ENCODE results near the gene AXDND1. TPM values are rescaled to one million over a fixed set of nuclear protein-coding genes. Genes with fewer than 3 reads are reported as not detected.
A peak's percentile ranks its signal among the peaks of the same experiment; 100 is the strongest.

Gene AXDND1
- total and polyA plus RNA-seq, 9 of the 15 experiments (the other 6 are each of a cell fraction or from before 2014, with no cell fraction given): 0.03 to 0.13 (median 0.06) TPM; not detected in 5

DNA sequence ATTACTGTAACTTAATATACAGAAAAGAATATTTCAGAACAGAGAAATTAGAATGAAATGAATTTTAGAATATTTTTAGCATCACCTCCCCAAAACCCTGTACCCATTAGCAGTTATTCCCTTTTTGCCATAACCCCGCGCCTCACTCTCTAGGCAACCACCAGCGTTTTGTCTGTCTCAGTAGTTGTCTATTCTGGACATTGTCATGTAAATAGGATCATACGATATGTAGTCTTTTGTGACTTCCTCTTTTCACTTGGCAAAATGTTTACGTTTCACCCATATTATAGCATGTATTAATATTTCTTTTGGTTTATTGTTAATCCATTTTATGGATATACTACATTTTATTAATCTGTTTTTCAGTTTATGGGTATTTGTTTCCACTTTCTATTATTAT, 47.3 kb upstream of the AXDND1 start:
- TF ChIP-seq NBN (IDR thresholded peaks at IDR 0.05; ENCODE audit: low read depth) (no peak), SPI1 (IDR thresholded peaks at IDR 0.05; ENCODE audit: borderline replicate concordance, low read depth, low read length) (peak; percentile 92)
- in situ Hi-C loops (cut with MboI): no loop called here
- H4K20me1 ChIP-seq (replicated peaks; ENCODE audit: control insufficient read depth, insufficient read depth, low read length): no peaks in the 10 kb centered on the region
- ATAC-seq (0 out of 3 replicates have a peak, but pooled peaks have one; percentile 36), FAIRE-seq (no peak), DNase-seq (ENCODE audit: extremely low read depth in 1 of 4, low spot score in 3 of 4) (no peak)
- H3K27me3 ChIP-seq (ENCODE audit: control insufficient read depth in 2 of 2, insufficient read depth in 2 of 2, low read length in 2 of 2): no peaks in the 10 kb centered on the region
- H3K9me3 ChIP-seq (replicated peaks; ENCODE audit: control insufficient read depth, insufficient read depth, low read depth, low read length): no peaks in the 10 kb centered on the region
- no peak overlapping the region for H2AFZ ChIP-seq (ENCODE audit: low read depth, low read length)
- no peak overlapping the region for H3K4me3 ChIP-seq
- no peaks in the 10 kb centered on the region for H3K79me2 ChIP-seq (ENCODE audit: control insufficient read depth, insufficient read depth, low read length)
- no peaks in the 10 kb centered on the region for H3K9me1 ChIP-seq (ENCODE audit: control insufficient read depth, insufficient read depth, low read length)
- no TSS peak for BruUV-seq (replicated peaks)
- H3K27ac ChIP-seq (ENCODE audit: extremely low read depth, low read depth, low read length): no peak overlapping the region
- no peaks in the 10 kb centered on the region for H3K4me1 ChIP-seq (replicated peaks in 1 of 2; ENCODE audit: control insufficient read depth in 2 of 2, insufficient read depth in 2 of 2, low read length in 2 of 2)
- no peak overlapping the region for H3K9ac ChIP-seq (ENCODE audit: insufficient read depth in 1 of 2, low read depth in 2 of 2, low read length in 2 of 2)
- CTCF ChIA-PET (ENCODE audit: low intra/inter-chr PET ratio): no interaction called here
- no peaks in the 10 kb centered on the region for H3K36me3 ChIP-seq (ENCODE audit: control insufficient read depth, insufficient read depth, low read length)
- POLR2A ChIA-PET: no interaction called here
- no peak overlapping the region for H3K4me2 ChIP-seq (ENCODE audit: insufficient read depth, low read length)
- WGBS (ENCODE audit: insufficient coverage, low coverage, missing lambda C conversion rate): 54% methylated on average over 5 of the region's 5 CpGs
- intact Hi-C loops (cut with micrococcal nuclease): no loop called here

DNA sequence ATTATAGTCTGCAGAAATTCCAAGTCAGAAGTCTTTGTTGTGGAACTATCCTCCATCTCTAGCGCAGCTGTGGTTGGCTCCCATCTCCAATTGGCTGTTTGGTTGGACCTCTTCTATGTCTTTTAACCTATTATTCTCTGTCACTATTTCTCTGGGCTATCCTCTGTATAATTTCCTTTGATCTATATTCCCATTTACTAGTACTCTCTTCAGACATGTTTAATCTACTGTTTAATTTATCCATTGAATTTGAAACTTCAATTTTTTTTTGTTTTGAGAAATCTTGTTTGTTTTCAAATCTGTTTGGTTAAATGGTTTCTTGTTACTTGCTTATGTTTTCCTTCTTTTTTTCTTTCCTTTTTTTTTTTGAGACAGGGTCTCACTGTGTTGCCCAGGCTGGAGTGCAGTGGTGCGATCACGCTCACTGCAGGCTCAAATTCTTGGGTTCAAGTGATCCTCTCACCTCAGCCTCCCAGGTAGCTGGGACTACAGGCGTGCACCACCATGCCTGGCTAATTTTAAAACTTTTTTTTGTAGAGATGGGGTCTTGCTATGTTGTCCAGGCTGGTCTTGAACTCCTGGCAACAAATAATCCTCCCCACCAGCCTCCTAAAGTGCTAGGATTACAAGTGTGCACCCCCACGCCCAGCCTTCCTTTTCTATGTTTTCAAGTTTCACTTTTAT, 44.1 kb upstream of the AXDND1 start:
- DNase-seq (ENCODE audit: extremely low read depth in 1 of 4, low spot score in 3 of 4) (no peak), FAIRE-seq (no peak), ATAC-seq (no peak)
- no peak overlapping the region for H3K4me2 ChIP-seq (ENCODE audit: insufficient read depth, low read length)
- ChIA-PET CTCF (ENCODE audit: low intra/inter-chr PET ratio) (no interaction called here), POLR2A (no interaction called here)
- H3K27ac ChIP-seq (ENCODE audit: extremely low read depth, low read depth, low read length): no peak overlapping the region
- H2AFZ ChIP-seq (ENCODE audit: low read depth, low read length): no peak overlapping the region
- WGBS (ENCODE audit: insufficient coverage, low coverage, missing lambda C conversion rate): 70% methylated on average over 5 of the region's 5 CpGs
- no peaks in the 10 kb centered on the region for H3K4me1 ChIP-seq (replicated peaks in 1 of 2; ENCODE audit: control insufficient read depth in 2 of 2, insufficient read depth in 2 of 2, low read length in 2 of 2)
- TF ChIP-seq BCOR (IDR thresholded peaks at IDR 0.05) (peak; percentile 81), KAT8 (IDR thresholded peaks at IDR 0.05; ENCODE audit: low read depth) (no peak), ZNF212 (CRISPR knock-in tag; IDR thresholded peaks at IDR 0.05) (no peak), ZNF121 (CRISPR knock-in tag; conservative IDR thresholded peaks at IDR 0.05) (peak; percentile 99)
- in situ Hi-C loops (cut with MboI): no loop called here
- no peaks in the 10 kb centered on the region for H3K9me1 ChIP-seq (ENCODE audit: control insufficient read depth, insufficient read depth, low read length)
- no peak overlapping the region for H3K4me3 ChIP-seq
- H4K20me1 ChIP-seq (replicated peaks; ENCODE audit: control insufficient read depth, insufficient read depth, low read length): no peaks in the 10 kb centered on the region
- no peaks in the 10 kb centered on the region for H3K9me3 ChIP-seq (replicated peaks; ENCODE audit: control insufficient read depth, insufficient read depth, low read depth, low read length)
- no peaks in the 10 kb centered on the region for H3K79me2 ChIP-seq (ENCODE audit: control insufficient read depth, insufficient read depth, low read length)
- no peaks in the 10 kb centered on the region for H3K27me3 ChIP-seq (ENCODE audit: control insufficient read depth in 2 of 2, insufficient read depth in 2 of 2, low read length in 2 of 2)
- intact Hi-C loops (cut with micrococcal nuclease): no loop called here
- no TSS peak for BruUV-seq (replicated peaks)
- no peak overlapping the region for H3K9ac ChIP-seq (ENCODE audit: insufficient read depth in 1 of 2, low read depth in 2 of 2, low read length in 2 of 2)
- H3K36me3 ChIP-seq (ENCODE audit: control insufficient read depth, insufficient read depth, low read length): no peaks in the 10 kb centered on the region

All from K562 (cell line).